Glutamatergic neuron (in vitro differentiated cells): ENCODE results near the gene SPPL2B. TPM values are rescaled to one million over a fixed set of nuclear protein-coding genes. Genes with fewer than 3 reads are reported as not detected.

Experiments used
- DNase-seq: peaks from one replicate; pipeline ENCODE4 v3.0.0; 2022
- H3K27ac Mint-ChIP-seq: one replicate; pipeline ENCODE4 v1.8.0; 2020; ENCODE audit warnings: mild to moderate bottlenecking, mixed read lengths, inconsistent platforms; ENCODE audit not compliant: unreplicated experiment
- H3K27me3 Mint-ChIP-seq: one replicate; pipeline ENCODE4 v1.8.0; 2020; ENCODE audit warnings: mild to moderate bottlenecking, moderate library complexity, mixed read lengths, inconsistent platforms; ENCODE audit not compliant: unreplicated experiment
- H3K36me3 Mint-ChIP-seq: one replicate; pipeline ENCODE4 v1.8.0; 2020; ENCODE audit warnings: mild to moderate bottlenecking, mixed read lengths, inconsistent platforms; ENCODE audit not compliant: unreplicated experiment
- H3K4me1 Mint-ChIP-seq: one replicate; pipeline ENCODE4 v1.8.0; 2020; ENCODE audit warnings: mild to moderate bottlenecking, low read depth, mixed read lengths, inconsistent platforms; ENCODE audit not compliant: unreplicated experiment
- H3K4me3 Mint-ChIP-seq: one replicate; pipeline ENCODE4 v1.8.0; 2020; ENCODE audit warnings: mild to moderate bottlenecking, mixed read lengths, inconsistent platforms; ENCODE audit not compliant: unreplicated experiment
- H3K9me3 Mint-ChIP-seq: one replicate; pipeline ENCODE4 v1.8.0; 2020; ENCODE audit warnings: mild to moderate bottlenecking, moderate library complexity, mixed read lengths, inconsistent platforms; ENCODE audit not compliant: unreplicated experiment
- CTCF ChIP-seq: fragments of 200-600 bp; sonication (generic); IDR thresholded peaks from one replicate; pipeline ENCODE4 v1.5.0; 2021; ENCODE audit not compliant: partially characterized antibody, unreplicated experiment
- total RNA-seq: library from RNA; stranded (reverse); fragmentation: NEBNext Ultra II Directional; extraction: Animal tissue kit (Norgen Biotek cat#: 25700); gene quantifications from one replicate; pipeline ENCODE4 v1.2.1, GENCODE V29; 2021; ENCODE audit not compliant: unreplicated experiment

The SPPL2B gene
- total RNA-seq, 1 donor from 2014 or later: 166 TPM

- no peak for DNase-seq
- H3K4me1 Mint-ChIP-seq: peaks cover 7% of the 10 kb centered on the region
- H3K27ac Mint-ChIP-seq: no peak overlapping the region
- peaks cover 23% of the 10 kb centered on the region for H3K27me3 Mint-ChIP-seq
- peak overlapping the region; percentile 53 for H3K4me3 Mint-ChIP-seq
- no peak for TF ChIP-seq CTCF
- peaks cover 10% of the 10 kb centered on the region for H3K9me3 Mint-ChIP-seq
- no peaks in the 10 kb centered on the region for H3K36me3 Mint-ChIP-seq
Measured at GRCh38 chr19:2288338-2288817, 40.1 kb upstream of the SPPL2B start.

GRCh38 chr19:2288818-2289713 lies 39.4 kb upstream of the SPPL2B start:
- TF ChIP-seq CTCF: no peak
- Mint-ChIP-seq H3K9me3 (peaks cover 10% of the 10 kb centered on the region), H3K4me1 (peaks cover 8% of the 10 kb centered on the region), H3K36me3 (no peaks in the 10 kb centered on the region), H3K27me3 (peaks cover 23% of the 10 kb centered on the region), H3K27ac (no peak overlapping the region), H3K4me3 (peak overlapping the region; percentile 75)
- no peak for DNase-seq

- H3K9me3 Mint-ChIP-seq: peaks cover 10% of the 10 kb centered on the region
- no peaks in the 10 kb centered on the region for H3K36me3 Mint-ChIP-seq
- H3K27ac Mint-ChIP-seq: no peak overlapping the region
- H3K4me1 Mint-ChIP-seq: peaks cover 10% of the 10 kb centered on the region
- DNase-seq: no peak
- peak overlapping the region; percentile 75 for H3K4me3 Mint-ChIP-seq
- peaks cover 21% of the 10 kb centered on the region for H3K27me3 Mint-ChIP-seq
- no peak for TF ChIP-seq CTCF
Measured at GRCh38 chr19:2289714-2290435, 38.6 kb upstream of the SPPL2B start.

- Mint-ChIP-seq H3K4me3 (no peak overlapping the region), H3K27ac (no peak overlapping the region), H3K4me1 (peaks cover 12% of the 10 kb centered on the region), H3K27me3 (peaks cover 21% of the 10 kb centered on the region), H3K9me3 (peaks cover 10% of the 10 kb centered on the region), H3K36me3 (no peaks in the 10 kb centered on the region)
- no peak for TF ChIP-seq CTCF
- DNase-seq: no peak
Measured at GRCh38 chr19:2290441-2291184, 37.9 kb upstream of the SPPL2B start.
